H7 (cell line): ENCODE data around the gene GULP1. TPM values are rescaled to one million over a fixed set of nuclear protein-coding genes. Genes with fewer than 3 reads are reported as not detected.
"Not testable (repeated sequence)": the region's sequence is repeated elsewhere in the genome, so short reads cannot be mapped to it uniquely, and the experiment has no call there.

ENCODE experiments used
- DNase-seq: peaks from one replicate; pipeline ENCODE4 v3.0.0; 2012
- H3K27me3 ChIP-seq: 2 replicates; pipeline ENCODE4 v1.6.0; 2011; ENCODE audit warnings: mild to moderate bottlenecking, low read length; ENCODE audit not compliant: control insufficient read depth, insufficient read depth
- H3K36me3 ChIP-seq: replicated peaks from 2 replicates; pipeline ENCODE4 v1.5.1; 2011; ENCODE audit warnings: low read length; ENCODE audit not compliant: control insufficient read depth, insufficient read depth
- H3K4me3 ChIP-seq: 2 replicates; pipeline ENCODE4 v1.5.1; 2011; ENCODE audit warnings: low read depth, mild to moderate bottlenecking, control low read depth, low read length, moderate library complexity; ENCODE audit not compliant: insufficient read depth
- total RNA-seq: library from RNA; depleted of rRNA; stranded (reverse); fragments of >200 nt; shearing (Covaris generic); gene quantifications from 2 replicates; pipeline ENCODE4 v1.2.3, GENCODE V29; 2014

Gene GULP1
- total RNA-seq, 1 experiment from 2014 or later: 49.4 TPM

DNA sequence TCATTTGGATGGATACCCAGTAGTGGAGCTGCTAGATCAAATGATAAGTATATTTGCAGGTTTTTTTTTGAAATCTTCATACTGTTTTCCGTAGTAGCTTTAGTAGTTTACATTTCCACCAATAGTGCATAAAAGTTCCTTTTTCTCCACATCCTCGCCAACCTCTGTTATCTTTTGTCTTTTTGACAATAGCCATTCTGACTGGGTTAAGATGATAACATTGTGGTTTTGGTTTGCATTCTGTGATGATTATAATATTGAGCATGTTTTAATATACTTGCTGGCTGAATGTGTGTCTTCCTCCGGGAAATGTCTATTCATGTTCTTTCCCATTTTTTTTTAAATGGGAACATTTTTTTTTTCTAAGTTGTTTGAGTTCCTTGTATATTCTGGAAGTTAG lies 260.0 kb downstream of the GULP1 start:
- H3K4me3 ChIP-seq: no peak overlapping the region
- H3K27me3 ChIP-seq: no peaks in the 10 kb centered on the region
- H3K36me3 ChIP-seq: no peaks in the 10 kb centered on the region
- DNase-seq: no peak

DNA sequence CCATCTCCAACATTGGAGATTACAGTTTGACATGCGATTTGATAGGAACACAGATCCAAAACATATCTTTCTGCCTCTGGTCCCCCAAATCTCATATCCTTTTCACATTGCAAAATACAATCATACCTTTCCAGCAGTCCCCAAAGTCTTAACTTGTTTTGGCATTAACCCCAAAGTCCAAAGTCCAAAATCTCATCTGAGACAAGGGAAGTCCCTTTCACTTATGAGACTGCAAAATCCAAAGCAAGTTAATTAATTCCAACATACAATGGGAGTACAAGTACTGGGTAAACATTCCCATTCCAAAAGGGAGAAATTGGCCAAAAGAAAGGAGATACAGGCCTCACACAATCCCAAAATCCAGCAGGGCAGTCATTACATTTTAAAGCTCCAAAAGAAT lies 265.4 kb downstream of the GULP1 start:
- no peaks in the 10 kb centered on the region for H3K27me3 ChIP-seq
- DNase-seq: no peak
- H3K36me3 ChIP-seq: peaks cover 2% of the 10 kb centered on the region; the same call in 1 of the 2 replicates
- H3K4me3 ChIP-seq: no peak overlapping the region

DNA sequence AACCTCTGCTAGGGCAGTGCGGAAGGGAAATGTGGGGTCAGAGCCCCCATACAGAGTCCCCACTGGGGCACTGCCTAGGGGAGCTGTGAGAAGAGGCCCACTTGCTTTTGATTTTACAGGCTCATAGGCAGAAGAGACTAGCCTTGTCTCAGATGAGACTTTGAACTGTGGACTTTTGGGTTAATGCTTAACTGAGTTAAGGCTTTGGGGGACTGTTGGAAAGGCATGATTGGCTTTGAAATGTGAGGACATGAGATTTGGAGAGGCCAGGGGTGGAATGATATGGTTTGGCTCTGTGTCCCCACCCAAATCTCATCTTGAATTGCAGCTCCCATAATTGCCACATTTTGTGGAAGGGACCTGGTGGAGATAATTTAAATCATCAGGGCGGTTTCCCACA lies 267.8 kb downstream of the GULP1 start:
- not testable (repeated sequence) for H3K4me3 ChIP-seq, DNase-seq, H3K27me3 ChIP-seq, H3K36me3 ChIP-seq

DNA sequence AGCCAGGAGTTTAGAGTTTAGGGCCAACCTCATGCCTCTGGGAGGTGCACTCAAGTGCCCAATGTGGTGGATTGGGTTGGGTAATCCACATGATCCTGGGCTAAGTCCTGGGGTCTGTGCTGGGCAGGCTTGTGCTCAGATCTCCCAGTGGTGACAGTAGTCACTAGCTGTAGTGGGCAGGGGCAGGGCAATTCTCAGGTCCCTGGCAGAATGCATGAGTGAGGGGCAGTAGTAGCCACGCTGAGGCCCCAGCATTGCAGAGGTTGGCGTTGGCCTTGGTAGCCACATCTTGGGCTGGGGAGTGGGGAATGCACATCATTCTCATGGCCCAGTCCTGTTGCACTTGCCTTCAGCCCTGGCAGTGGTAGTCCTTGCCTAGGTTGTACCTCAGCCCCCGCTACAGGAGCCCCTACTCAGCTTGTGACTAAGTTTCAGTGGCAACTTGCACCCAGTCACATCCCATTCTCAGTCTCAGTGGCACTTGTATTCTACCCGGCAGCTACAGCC lies 269.9 kb downstream of the GULP1 start:
- no peaks in the 10 kb centered on the region for H3K27me3 ChIP-seq
- no peak for DNase-seq

DNA sequence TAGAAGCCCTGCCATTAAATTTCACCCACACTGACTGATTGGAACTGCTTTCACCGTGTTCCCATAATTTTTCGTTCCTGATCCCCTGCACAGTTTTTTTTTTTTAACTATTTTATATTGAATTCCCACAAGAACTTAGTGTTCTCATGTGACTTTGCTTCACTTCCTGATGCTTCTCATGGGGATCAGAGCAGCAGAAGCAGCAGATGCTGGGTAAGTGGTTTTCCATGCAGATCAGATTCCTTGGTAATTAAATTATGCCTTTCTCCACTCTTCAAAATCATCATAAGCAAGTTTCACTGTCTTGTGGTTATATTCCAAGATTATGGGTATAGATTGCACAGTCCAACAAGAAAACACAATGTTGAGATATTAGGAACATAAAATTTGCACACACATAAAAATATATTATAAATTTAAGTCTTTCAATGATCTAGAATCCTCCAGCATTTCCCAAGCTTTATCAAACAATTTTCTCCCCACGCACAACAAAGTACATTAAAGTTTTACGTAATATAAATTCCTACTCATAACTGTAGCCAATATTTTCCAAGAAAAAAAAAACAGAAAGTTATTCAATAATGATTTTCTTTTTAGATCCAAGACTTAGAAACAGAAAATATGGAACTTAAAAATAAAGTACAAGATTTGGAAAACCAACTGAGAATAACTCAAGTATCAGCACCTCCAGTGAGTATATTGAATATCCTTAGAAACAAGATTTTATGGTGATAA lies 277.9 kb downstream of the GULP1 start:
- Histone ChIP-seq H3K4me3 (no peak overlapping the region), H3K36me3 (peaks cover 2% of the 10 kb centered on the region), H3K27me3 (no peaks in the 10 kb centered on the region)
- DNase-seq: no peak

More for the DNA sequence above, 269.9 kb downstream of the GULP1 start:
- H3K4me3 ChIP-seq: no peak overlapping the region
- H3K36me3 ChIP-seq: peaks cover 2% of the 10 kb centered on the region; the same call in 1 of the 2 replicates

DNA sequence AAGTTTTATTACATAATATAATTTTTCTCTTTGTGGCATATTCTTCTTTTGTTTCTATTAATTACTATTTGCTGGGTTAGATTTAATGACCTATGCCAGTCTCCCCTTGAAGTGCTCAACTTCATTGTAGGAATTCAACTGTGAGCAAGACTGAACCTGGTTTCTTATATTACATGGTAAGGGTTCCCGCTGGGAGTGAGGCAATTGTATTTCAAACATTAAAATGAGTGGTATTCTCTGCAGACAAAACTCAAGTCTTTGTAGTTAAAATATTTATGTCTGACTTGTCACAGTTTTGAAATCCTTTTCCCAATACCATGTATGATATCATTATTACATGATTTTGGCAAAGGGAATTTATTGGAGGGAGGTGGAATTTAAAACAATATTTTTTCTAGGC lies 278.7 kb downstream of the GULP1 start:
- no peak overlapping the region for H3K4me3 ChIP-seq
- no peak for DNase-seq
- H3K36me3 ChIP-seq: peaks cover 2% of the 10 kb centered on the region
- H3K27me3 ChIP-seq: no peaks in the 10 kb centered on the region

DNA sequence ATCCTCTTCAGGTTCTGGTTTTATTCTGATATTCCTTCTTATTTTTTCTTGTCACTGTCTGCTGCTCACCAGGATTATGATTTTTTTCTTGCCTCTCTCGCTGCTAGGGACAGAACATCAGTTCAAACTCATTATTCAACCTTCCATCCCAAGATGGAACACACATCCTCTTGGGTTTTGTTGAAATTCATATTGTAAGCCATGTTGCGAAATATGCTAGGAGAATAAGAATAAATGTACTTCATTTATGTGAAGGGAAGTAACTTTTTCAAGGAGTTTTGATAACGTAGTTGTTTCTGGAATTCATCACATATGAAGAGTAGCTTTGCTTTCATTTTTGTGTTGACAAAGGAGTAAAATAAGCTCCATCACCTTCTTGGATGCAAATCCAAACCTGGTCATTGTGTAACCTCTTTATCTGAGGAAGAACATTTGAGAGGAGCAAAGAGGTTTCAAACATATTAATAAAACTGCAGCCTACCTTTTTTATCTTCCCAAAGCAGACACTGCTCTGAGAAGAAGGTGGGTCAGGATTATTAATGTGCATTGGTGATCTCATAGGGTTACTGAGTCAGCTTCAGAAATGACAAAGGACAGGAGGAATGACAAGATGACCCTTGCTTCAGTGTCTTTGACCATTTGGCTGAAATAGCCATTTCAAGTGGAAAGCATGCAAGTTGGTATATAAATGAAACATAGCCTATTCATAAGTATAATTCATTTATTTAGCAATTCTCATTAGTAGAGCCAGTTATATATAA lies 280.0 kb downstream of the GULP1 start:
- no peaks in the 10 kb centered on the region for H3K27me3 ChIP-seq
- no peak for DNase-seq

DNA sequence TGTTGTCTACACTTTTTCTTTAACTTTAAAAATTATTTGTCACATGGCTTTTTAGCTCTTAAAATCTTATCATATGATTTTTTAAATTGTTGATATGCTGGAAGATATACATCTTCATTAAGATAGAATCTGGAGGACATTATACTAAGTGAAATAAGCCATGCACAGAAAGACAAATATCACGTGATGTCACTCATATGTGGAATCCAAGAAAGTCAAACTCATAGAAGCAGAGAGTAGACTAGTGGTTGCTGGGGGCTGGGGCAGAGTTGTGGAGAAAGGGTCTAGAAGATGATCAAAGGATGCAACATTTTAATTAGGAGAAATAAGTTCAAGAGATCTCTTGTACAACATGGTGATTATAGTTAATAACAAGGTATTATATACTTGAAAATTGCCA lies 280.9 kb downstream of the GULP1 start:
- Histone ChIP-seq H3K4me3 (no peak overlapping the region), H3K36me3 (peaks cover 2% of the 10 kb centered on the region), H3K27me3 (no peaks in the 10 kb centered on the region)
- DNase-seq: no peak

More for the DNA sequence above, 280.0 kb downstream of the GULP1 start:
- Histone ChIP-seq H3K4me3 (no peak overlapping the region), H3K36me3 (peaks cover 2% of the 10 kb centered on the region)

DNA sequence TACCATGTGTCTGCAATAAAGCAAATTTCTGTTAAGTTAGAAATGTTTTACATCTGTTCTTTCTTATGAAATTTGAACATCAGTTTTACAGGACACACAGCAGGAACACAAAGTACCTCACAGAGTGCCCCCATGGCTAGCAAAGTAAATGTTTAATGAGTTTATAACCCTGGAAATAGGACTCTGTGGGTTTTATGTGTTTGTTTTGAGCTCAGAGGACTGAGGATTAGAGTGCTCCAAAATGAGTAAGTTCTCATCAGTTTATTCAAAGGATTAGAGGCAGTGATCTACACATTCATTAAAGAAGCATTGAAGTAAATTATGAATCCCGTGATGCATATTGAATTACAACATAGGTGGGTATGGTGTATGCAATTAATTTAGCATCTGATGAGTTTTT lies 281.8 kb downstream of the GULP1 start:
- peaks cover 2% of the 10 kb centered on the region for H3K36me3 ChIP-seq
- H3K4me3 ChIP-seq: no peak overlapping the region
- DNase-seq: no peak

DNA sequence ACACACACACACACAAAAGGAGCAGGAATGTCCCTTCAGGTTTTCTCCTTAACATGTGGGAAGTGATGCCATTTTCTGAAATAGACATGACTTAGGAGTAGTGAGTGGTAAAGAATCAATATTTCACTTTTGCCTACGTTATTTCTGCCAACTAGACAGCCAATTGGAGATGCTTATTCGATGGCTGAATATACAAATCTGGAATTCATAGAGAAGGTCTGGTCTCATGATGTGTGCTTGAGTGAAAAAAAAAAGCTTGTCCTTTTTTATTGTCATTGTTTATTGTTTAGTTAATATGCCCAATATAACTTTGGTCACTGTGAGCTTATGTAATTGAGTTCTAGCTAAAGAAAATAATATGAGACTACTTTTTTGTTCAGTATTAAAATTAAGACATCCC lies 284.3 kb downstream of the GULP1 start:
- Histone ChIP-seq H3K36me3 (no peaks in the 10 kb centered on the region; the same call in none of the 2 replicates), H3K27me3 (no peaks in the 10 kb centered on the region), H3K4me3 (no peak overlapping the region)
- DNase-seq: no peak

More for the DNA sequence above, 281.8 kb downstream of the GULP1 start:
- H3K27me3 ChIP-seq: no peaks in the 10 kb centered on the region

DNA sequence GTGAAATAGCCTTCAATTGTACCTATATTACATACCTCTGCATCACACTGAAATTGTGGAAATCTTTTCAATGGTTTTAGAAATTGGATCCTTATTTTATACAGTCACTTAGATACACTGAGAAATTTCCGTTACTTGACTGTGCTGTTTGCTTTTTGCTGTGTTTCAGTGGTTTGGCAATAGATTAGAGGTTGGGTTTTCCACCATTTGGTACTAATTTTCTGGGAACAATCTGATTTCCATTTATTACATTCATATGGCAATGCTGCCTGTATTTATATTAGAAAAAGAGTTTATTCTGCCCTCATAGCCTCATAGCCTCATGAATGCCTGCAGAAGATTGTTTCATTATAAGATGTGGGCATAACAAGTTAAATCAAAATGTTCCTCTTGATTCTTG lies 285.0 kb downstream of the GULP1 start:
- Histone ChIP-seq H3K27me3 (no peaks in the 10 kb centered on the region), H3K36me3 (no peaks in the 10 kb centered on the region; the same call in none of the 2 replicates), H3K4me3 (no peak overlapping the region)
- DNase-seq: no peak

DNA sequence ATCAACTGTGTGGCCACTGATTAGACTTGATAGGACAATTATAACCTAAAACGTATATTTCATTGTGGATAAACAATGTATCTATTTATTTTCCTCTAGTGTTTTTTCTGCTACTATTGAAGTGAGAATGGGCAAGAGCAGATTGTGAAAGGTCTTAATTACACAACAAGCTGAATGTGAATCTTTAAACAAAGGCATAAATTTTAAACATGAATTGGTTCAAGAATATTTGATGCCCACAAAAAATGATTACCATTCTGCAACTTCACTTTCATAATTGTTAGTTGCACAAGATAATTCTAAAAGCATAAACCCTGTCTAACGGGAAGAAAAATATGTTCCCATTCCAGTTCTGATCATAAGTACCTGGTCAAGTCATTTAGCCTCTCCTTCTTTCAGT lies 285.6 kb downstream of the GULP1 start:
- DNase-seq: no peak
- no peaks in the 10 kb centered on the region; the same call in 1 of the 2 replicates for H3K36me3 ChIP-seq
- H3K4me3 ChIP-seq: no peak overlapping the region
- no peaks in the 10 kb centered on the region for H3K27me3 ChIP-seq

DNA sequence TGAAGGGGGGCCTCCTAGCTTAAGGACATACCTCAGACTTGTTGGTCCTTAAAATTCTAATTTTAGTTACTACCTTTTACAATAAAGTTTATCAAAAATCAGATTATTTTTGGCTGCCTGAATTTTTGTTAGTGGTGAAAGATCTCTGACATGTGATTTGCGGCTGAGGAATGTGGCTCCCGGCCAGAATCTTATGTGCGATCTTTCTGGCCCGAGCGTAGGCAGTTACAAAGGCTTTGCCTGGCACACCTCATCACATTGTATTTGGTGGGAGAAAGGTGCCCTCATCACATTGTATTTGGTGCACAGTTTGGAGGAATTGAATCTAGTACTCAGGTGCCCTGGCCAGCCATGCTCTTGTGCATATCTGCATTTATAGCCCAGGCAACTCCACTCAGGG lies 289.1 kb downstream of the GULP1 start:
- Histone ChIP-seq H3K36me3 (peaks cover 3% of the 10 kb centered on the region), H3K27me3 (no peaks in the 10 kb centered on the region), H3K4me3 (no peak overlapping the region)
- no peak for DNase-seq

DNA sequence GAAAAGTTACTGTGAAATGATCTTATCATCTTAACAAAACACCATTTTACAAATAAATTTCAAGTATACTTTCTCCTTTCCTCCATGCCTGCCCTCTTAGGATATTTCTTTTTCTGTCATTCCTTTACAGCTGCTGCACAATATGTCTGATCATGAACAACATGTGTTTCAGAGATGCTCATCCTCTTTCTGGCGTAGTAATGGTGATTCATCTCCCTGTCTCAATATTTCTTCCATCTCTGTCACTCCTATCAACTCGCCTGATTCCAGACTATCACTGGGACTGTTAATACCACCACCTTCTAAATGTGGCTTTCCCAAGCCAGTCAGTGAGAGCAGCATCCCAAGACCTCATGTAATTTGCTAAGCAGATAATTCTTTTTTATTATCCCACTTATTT lies 290.5 kb downstream of the GULP1 start:
- Histone ChIP-seq H3K27me3 (no peaks in the 10 kb centered on the region), H3K36me3 (peaks cover 3% of the 10 kb centered on the region), H3K4me3 (no peak overlapping the region)
- DNase-seq: no peak

DNA sequence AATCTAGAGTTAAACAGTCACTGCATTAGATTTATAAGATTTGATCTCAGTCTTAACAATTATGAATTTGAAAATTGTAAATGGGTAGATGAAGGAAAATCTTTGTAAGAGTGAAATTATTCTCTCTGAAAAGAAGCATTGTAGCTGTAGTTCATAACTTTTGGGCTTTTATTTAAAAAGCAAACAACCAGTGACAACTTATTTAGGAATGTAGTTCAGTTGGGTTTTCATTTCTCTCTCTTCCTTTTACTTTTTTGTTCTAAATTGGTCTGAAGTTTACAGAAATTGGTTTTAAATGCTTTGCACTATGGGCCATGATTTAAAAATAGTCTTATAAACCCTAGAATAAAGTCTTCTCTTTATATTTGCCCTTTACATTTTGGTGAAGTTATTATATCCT lies 296.6 kb downstream of the GULP1 start:
- no peak for DNase-seq
- Histone ChIP-seq H3K27me3 (no peaks in the 10 kb centered on the region), H3K36me3 (peaks cover 3% of the 10 kb centered on the region), H3K4me3 (no peak overlapping the region)
